IMR-90 (cell line): ENCODE measurements around the gene UBE3B. TPM values are rescaled to one million over a fixed set of nuclear protein-coding genes. Genes with fewer than 3 reads are reported as not detected.

Experiments
- ATAC-seq: fragments of 200-7000 bp; cut with Tn5 transposase; 2 replicates; pipeline ENCODE4 v1.9.1; 2020; ENCODE audit warnings: low read depth, mild to moderate bottlenecking, moderate library complexity
- BruUV-seq: library from RNA; stranded (reverse); fragments of 400-500 nt; replicated peaks from 2 replicates; lab custom pipeline; 2021; lab: Mats Ljungman, UMichigan
- CTCF ChIA-PET: fragments of 300-600 bp; formaldehyde crosslinking; extraction: SDS; loops from one replicate; lab custom pipeline; 2021; ENCODE audit warnings: antibody characterized with exemption; lab: Yijun Ruan, JAX
- POLR2A ChIA-PET: fragments of 300-600 bp; sonication (Branson Sonifier 250); formaldehyde crosslinking; loops from one replicate; lab custom pipeline; 2022; ENCODE audit warnings: antibody characterized with exemption; ENCODE audit not compliant: unreplicated experiment; lab: Charles Lee
- DNase-seq: peaks from one replicate; pipeline ENCODE4 v3.0.0; 2013
- H2AFZ ChIP-seq: replicated peaks from 2 replicates; pipeline ENCODE3; 2013; ENCODE audit warnings: low read length, mild to moderate bottlenecking; ENCODE audit not compliant: poor library complexity
- H2AK5ac ChIP-seq: 2 replicates; pipeline ENCODE4 v1.6.1; 2013; ENCODE audit warnings: low read depth, low read length, inconsistent platforms
- H2AK9ac ChIP-seq: replicated peaks from 2 replicates; pipeline ENCODE3; 2013; ENCODE audit warnings: mild to moderate bottlenecking, low read depth, low read length, moderate library complexity; ENCODE audit not compliant: poor library complexity
- H2BK120ac ChIP-seq: 2 replicates; pipeline ENCODE4 v1.6.1; 2013; ENCODE audit warnings: low read depth, low read length, inconsistent platforms
- H2BK15ac ChIP-seq: 3 replicates; pipeline ENCODE4 v1.6.1; 2013; ENCODE audit warnings: low read depth, low read length, inconsistent platforms
- H2BK20ac ChIP-seq: 2 replicates; pipeline ENCODE4 v1.6.1; 2013; ENCODE audit warnings: low read depth, mild to moderate bottlenecking, inconsistent platforms, low read length, moderate library complexity
- H2BK5ac ChIP-seq: 2 replicates; pipeline ENCODE4 v1.6.1; 2013; ENCODE audit warnings: mild to moderate bottlenecking, low read depth, low read length, inconsistent platforms; ENCODE audit not compliant: poor library complexity, severe bottlenecking
- H3K14ac ChIP-seq: replicated peaks from 2 replicates; pipeline ENCODE4 v1.6.1; 2013; ENCODE audit warnings: low read depth, low read length, inconsistent platforms
- H3K18ac ChIP-seq: 2 replicates; pipeline ENCODE4 v1.6.1; 2013; ENCODE audit warnings: low read depth, low read length, control low read depth
- H3K23ac ChIP-seq: 2 replicates; pipeline ENCODE4 v1.6.1; 2013; ENCODE audit warnings: low read depth, low read length, inconsistent platforms
- H3K27ac ChIP-seq: 2 replicates; pipeline ENCODE4 v1.5.1; 2013; ENCODE audit warnings: mild to moderate bottlenecking, control low read depth, low read length; ENCODE audit not compliant: insufficient read depth
- H3K27me3 ChIP-seq: 2 replicates; pipeline ENCODE4 v1.6.1; 2013; ENCODE audit warnings: low read length; ENCODE audit not compliant: control insufficient read depth, insufficient read depth
- H3K36me3 ChIP-seq: 2 replicates; pipeline ENCODE4 v1.6.1; 2013; ENCODE audit warnings: low read length, mixed read lengths; ENCODE audit not compliant: control insufficient read depth, insufficient read depth
- H3K4ac ChIP-seq: 2 replicates; pipeline ENCODE4 v1.6.1; 2013; ENCODE audit warnings: low read depth, low read length, inconsistent platforms
- H3K4me1 ChIP-seq: 2 replicates; pipeline ENCODE4 v1.6.1; 2013; ENCODE audit warnings: low read length, mixed read lengths; ENCODE audit not compliant: control insufficient read depth, insufficient read depth
- H3K4me2 ChIP-seq: 2 replicates; pipeline ENCODE4 v1.6.1; 2013; ENCODE audit warnings: low read depth, mild to moderate bottlenecking, control low read depth, low read length, moderate library complexity
- H3K4me3 ChIP-seq: 2 replicates; pipeline ENCODE4 v1.5.1; 2013; ENCODE audit warnings: low read depth, mild to moderate bottlenecking, control low read depth, low read length, moderate library complexity; ENCODE audit not compliant: insufficient read depth
- H3K56ac ChIP-seq: 2 replicates; pipeline ENCODE4 v1.6.1; 2013; ENCODE audit warnings: low read length, inconsistent platforms; ENCODE audit not compliant: insufficient read depth; ENCODE audit errors: extremely low read depth
- H3K79me1 ChIP-seq, 2 experiments: 2 replicates each; pipeline ENCODE4 v1.6.1; 2013; ENCODE audit warnings: low read length in 2 of 2, inconsistent platforms in 1 of 2, low read depth in 1 of 2
- H3K9ac ChIP-seq: 2 replicates; pipeline ENCODE4 v1.6.1; 2013; ENCODE audit warnings: low read depth, low read length, control low read depth
- H3K9me1 ChIP-seq: 2 replicates; pipeline ENCODE4 v1.6.1; 2013; ENCODE audit warnings: low read length, inconsistent platforms; ENCODE audit not compliant: insufficient read depth
- H3K9me3 ChIP-seq: 2 replicates; pipeline ENCODE4 v1.6.1; 2013; ENCODE audit warnings: low read length; ENCODE audit not compliant: control insufficient read depth, insufficient read depth
- H4K20me1 ChIP-seq: 2 replicates; pipeline ENCODE4 v1.6.1; 2013; ENCODE audit warnings: low read length, inconsistent platforms; ENCODE audit not compliant: insufficient read depth
- H4K5ac ChIP-seq: 2 replicates; pipeline ENCODE4 v1.6.1; 2013; ENCODE audit warnings: mild to moderate bottlenecking, low read depth, low read length, control low read depth
- H4K8ac ChIP-seq, 2 experiments: 2 replicates each; pipeline ENCODE4 v1.6.1; 2013; ENCODE audit warnings: low read depth in 2 of 2, low read length in 2 of 2, control low read depth in 1 of 2, inconsistent platforms in 1 of 2
- H4K91ac ChIP-seq: 2 replicates; pipeline ENCODE4 v1.6.1; 2013; ENCODE audit warnings: low read depth, low read length, inconsistent platforms; ENCODE audit not compliant: insufficient read depth
- BHLHE40 ChIP-seq: fragments of 150-350 bp; IDR thresholded peaks from 2 replicates; pipeline ENCODE4 v1.6.1; 2016; ENCODE audit warnings: mild to moderate bottlenecking, low read depth, low read length
- CEBPB ChIP-seq: IDR thresholded peaks from 2 replicates; pipeline ENCODE4 v1.6.1; 2012; ENCODE audit warnings: low read depth, low read length, improper control_type of control experiment
- CHD1 ChIP-seq: IDR thresholded peaks from 2 replicates; pipeline ENCODE4 v1.6.1; 2012; ENCODE audit warnings: low read depth, low read length, improper control_type of control experiment
- FOS ChIP-seq: fragments of 150-350 bp; IDR thresholded peaks from 2 replicates; pipeline ENCODE4 v1.6.1; 2016; ENCODE audit warnings: low read depth, low read length
- MAFK ChIP-seq: IDR thresholded peaks from 2 replicates; pipeline ENCODE4 v1.6.1; 2012; ENCODE audit warnings: low read depth, low read length, improper control_type of control experiment
- MAZ ChIP-seq: IDR thresholded peaks from 2 replicates; pipeline ENCODE4 v1.6.1; 2012; ENCODE audit warnings: low read depth, mild to moderate bottlenecking, low read length, improper control_type of control experiment, moderate library complexity, borderline replicate concordance
- MXI1 ChIP-seq: IDR thresholded peaks from 2 replicates; pipeline ENCODE4 v1.6.1; 2012; ENCODE audit warnings: low read depth, mild to moderate bottlenecking, low read length, moderate library complexity, borderline replicate concordance
- NFE2L2 ChIP-seq: fragments of 150-350 bp; IDR thresholded peaks from 2 replicates; pipeline ENCODE4 v1.6.1; 2016; ENCODE audit warnings: low read depth, mild to moderate bottlenecking, low read length
- POLR2A ChIP-seq: IDR thresholded peaks from 2 replicates; pipeline ENCODE4 v1.6.1; 2012; ENCODE audit warnings: mild to moderate bottlenecking, low read depth, low read length
- RAD21 ChIP-seq: IDR thresholded peaks from 2 replicates; pipeline ENCODE4 v1.6.1; 2012; ENCODE audit warnings: low read length, improper control_type of control experiment
- RCOR1 ChIP-seq: IDR thresholded peaks from 2 replicates; pipeline ENCODE4 v1.6.1; 2012; ENCODE audit warnings: mild to moderate bottlenecking, low read length, improper control_type of control experiment; ENCODE audit not compliant: insufficient replicate concordance
- RFX5 ChIP-seq: IDR thresholded peaks from 2 replicates; pipeline ENCODE4 v1.8.0; 2012; ENCODE audit warnings: low read depth, mild to moderate bottlenecking, low read length, moderate library complexity
- SMC3 ChIP-seq: fragments of 150-350 bp; IDR thresholded peaks from 2 replicates; pipeline ENCODE4 v1.6.1; 2016; ENCODE audit warnings: low read depth, mild to moderate bottlenecking, antibody characterized with exemption, low read length, moderate library complexity
- whole genome bisulfite sequencing, 2 experiments: methylation state at CpG; one replicate each; pipeline versions ENCODE4 v1.1.5 to v1.1.7; 2013; ENCODE audit warnings: missing lambda C conversion rate in 2 of 2; ENCODE audit not compliant: insufficient read length in 1 of 2; ENCODE audit errors: extremely low coverage in 2 of 2; 5-methylcytosine and 5-hydroxymethylcytosine counted together
- dilution Hi-C: fragments of 300-500 bp; cut with HindIII; formaldehyde crosslinking; loops from one replicate; pipeline ENCODE4 v1.14.3; 2018; ENCODE audit warnings: low sequenced_read_pairs; ENCODE audit not compliant: unreplicated experiment
- in situ Hi-C: fragments of 300-500 bp; cut with MboI; formaldehyde crosslinking; loops from 3 replicates; pipeline ENCODE4 v1.14.3; 2019; ENCODE audit warnings: low sequenced_read_pairs, inconsistent platforms, mixed read lengths
- intact Hi-C: fragments of 100-400 bp; cut with micrococcal nuclease; formaldehyde crosslinking; loops from 2 replicates; pipeline ENCODE4 v1.10.0; 2022
- polyA plus RNA-seq, 3 experiments: library from polyadenylated mRNA; depleted of rRNA; stranded (reverse); fragments of >200 nt; gene quantifications; 2 replicates each; pipeline ENCODE4 v1.2.3, GENCODE V29; 2012; ENCODE audit warnings: low replicate concordance in 1 of 3
- total RNA-seq: library from RNA; depleted of rRNA; stranded (reverse); fragments of >200 nt; gene quantifications from 2 replicates; pipeline ENCODE4 v1.2.3, GENCODE V29; 2012
- TF ChIP-seq, protein P1 (sequence below): fragments of 150-350 bp; IDR thresholded peaks from 2 replicates; pipeline ENCODE4 v1.6.1; 2016; ENCODE audit warnings: low read depth, mild to moderate bottlenecking, low read length, moderate library complexity, borderline replicate concordance
- TF ChIP-seq, protein P2 (sequence below): conservative IDR thresholded peaks from 2 replicates; pipeline ENCODE4 v1.5.1; 2012; ENCODE audit warnings: mild to moderate bottlenecking, low read depth, low read length, improper control_type of control experiment
- TF ChIP-seq, protein P3 (sequence below): fragments of 150-350 bp; IDR thresholded peaks from 2 replicates; pipeline ENCODE4 v1.6.1; 2017; ENCODE audit warnings: mild to moderate bottlenecking, antibody characterized with exemption, low read length, low read depth

The UBE3B gene
- total and polyA plus RNA-seq, 2 of the 4 experiments (the other 2 are of a cell fraction), result 18.8 to 24.9 TPM

- no peak overlapping the region for H4K5ac ChIP-seq
- ChIA-PET CTCF (no interaction called here), POLR2A (no interaction called here)
- in situ Hi-C loops, result no loop called here
- peaks cover 39% of the 10 kb centered on the region for H4K20me1 ChIP-seq
- dilution Hi-C loops, result no loop called here
- 73% methylated on average over 3 of the region's 23 CpGs; no CpG with 5 or more reads in 1 of the 2 experiments for WGBS, 2 experiments
- H3K56ac ChIP-seq, result no peak overlapping the region
- BruUV-seq, result no TSS peak
- peaks cover 13% of the 10 kb centered on the region; the same call in 1 of the 2 replicates for H3K9me1 ChIP-seq
- no peak overlapping the region for H4K8ac ChIP-seq
- no peak overlapping the region for H3K4me2 ChIP-seq
- intact Hi-C loops, result no loop called here
- no peak overlapping the region; the same call in 1 of the 2 replicates for H3K27ac ChIP-seq
- peaks cover 12% of the 10 kb centered on the region for H3K4me1 ChIP-seq
- no peak overlapping the region for H3K18ac ChIP-seq
- no peak overlapping the region for H3K4ac ChIP-seq
- H2BK120ac ChIP-seq, result no peak overlapping the region
- H4K91ac ChIP-seq, result no peak overlapping the region
- H3K4me3 ChIP-seq, result no peak overlapping the region
- no peak overlapping the region for H3K23ac ChIP-seq
- peaks cover 81% of the 10 kb centered on the region for H3K36me3 ChIP-seq
- no peak overlapping the region for H2AK9ac ChIP-seq
- H3K27me3 ChIP-seq, result no peaks in the 10 kb centered on the region
- no peak overlapping the region for H2BK20ac ChIP-seq
- no peak overlapping the region for H3K14ac ChIP-seq
- H3K79me1 ChIP-seq, result peaks cover 46 to 93% of the 10 kb centered on the region in 2 experiments
- H2AK5ac ChIP-seq, result no peak overlapping the region
- H2AFZ ChIP-seq, result no peak overlapping the region
- no peak overlapping the region for H2BK15ac ChIP-seq
- no peak overlapping the region for H3K9ac ChIP-seq
- no peak for ATAC-seq
- TF ChIP-seq, protein P1, sequence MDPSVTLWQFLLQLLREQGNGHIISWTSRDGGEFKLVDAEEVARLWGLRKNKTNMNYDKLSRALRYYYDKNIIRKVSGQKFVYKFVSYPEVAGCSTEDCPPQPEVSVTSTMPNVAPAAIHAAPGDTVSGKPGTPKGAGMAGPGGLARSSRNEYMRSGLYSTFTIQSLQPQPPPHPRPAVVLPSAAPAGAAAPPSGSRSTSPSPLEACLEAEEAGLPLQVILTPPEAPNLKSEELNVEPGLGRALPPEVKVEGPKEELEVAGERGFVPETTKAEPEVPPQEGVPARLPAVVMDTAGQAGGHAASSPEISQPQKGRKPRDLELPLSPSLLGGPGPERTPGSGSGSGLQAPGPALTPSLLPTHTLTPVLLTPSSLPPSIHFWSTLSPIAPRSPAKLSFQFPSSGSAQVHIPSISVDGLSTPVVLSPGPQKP, result no peak
- TF ChIP-seq POLR2A, result no peak
- TF ChIP-seq RCOR1, result no peak
- TF ChIP-seq, protein P2, sequence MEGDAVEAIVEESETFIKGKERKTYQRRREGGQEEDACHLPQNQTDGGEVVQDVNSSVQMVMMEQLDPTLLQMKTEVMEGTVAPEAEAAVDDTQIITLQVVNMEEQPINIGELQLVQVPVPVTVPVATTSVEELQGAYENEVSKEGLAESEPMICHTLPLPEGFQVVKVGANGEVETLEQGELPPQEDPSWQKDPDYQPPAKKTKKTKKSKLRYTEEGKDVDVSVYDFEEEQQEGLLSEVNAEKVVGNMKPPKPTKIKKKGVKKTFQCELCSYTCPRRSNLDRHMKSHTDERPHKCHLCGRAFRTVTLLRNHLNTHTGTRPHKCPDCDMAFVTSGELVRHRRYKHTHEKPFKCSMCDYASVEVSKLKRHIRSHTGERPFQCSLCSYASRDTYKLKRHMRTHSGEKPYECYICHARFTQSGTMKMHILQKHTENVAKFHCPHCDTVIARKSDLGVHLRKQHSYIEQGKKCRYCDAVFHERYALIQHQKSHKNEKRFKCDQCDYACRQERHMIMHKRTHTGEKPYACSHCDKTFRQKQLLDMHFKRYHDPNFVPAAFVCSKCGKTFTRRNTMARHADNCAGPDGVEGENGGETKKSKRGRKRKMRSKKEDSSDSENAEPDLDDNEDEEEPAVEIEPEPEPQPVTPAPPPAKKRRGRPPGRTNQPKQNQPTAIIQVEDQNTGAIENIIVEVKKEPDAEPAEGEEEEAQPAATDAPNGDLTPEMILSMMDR, result no peak
- no peak for TF ChIP-seq MAFK
- no peak for TF ChIP-seq RAD21
- TF ChIP-seq SMC3, result no peak
- TF ChIP-seq RFX5, result no peak
- no peak for TF ChIP-seq NFE2L2
- no peak for TF ChIP-seq BHLHE40
- TF ChIP-seq, protein P3, sequence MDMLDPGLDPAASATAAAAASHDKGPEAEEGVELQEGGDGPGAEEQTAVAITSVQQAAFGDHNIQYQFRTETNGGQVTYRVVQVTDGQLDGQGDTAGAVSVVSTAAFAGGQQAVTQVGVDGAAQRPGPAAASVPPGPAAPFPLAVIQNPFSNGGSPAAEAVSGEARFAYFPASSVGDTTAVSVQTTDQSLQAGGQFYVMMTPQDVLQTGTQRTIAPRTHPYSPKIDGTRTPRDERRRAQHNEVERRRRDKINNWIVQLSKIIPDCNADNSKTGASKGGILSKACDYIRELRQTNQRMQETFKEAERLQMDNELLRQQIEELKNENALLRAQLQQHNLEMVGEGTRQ, result no peak
- no peak for TF ChIP-seq MAZ
- no peak for TF ChIP-seq CEBPB
- TF ChIP-seq CHD1, result no peak
- TF ChIP-seq FOS, result no peak
- no peak for TF ChIP-seq MXI1
- no peak for DNase-seq
- H3K9me3 ChIP-seq, result no peaks in the 10 kb centered on the region
- no peak overlapping the region for H2BK5ac ChIP-seq
These were observed 26.0 kb upstream of the UBE3B start for GRCh38 chr12:109451400-109451799.
